KMS-11 (cell line): ENCODE data around the gene ATF7IP.

Experiments used
- H2AFZ ChIP-seq: fragments of 200-600 bp; sonication (generic); 2 replicates; pipeline ENCODE4 v1.6.1; 2016; ENCODE audit warnings: antibody characterized with exemption, mixed run types, low read depth
- H3K27ac ChIP-seq: fragments of 200-600 bp; sonication (generic); 2 replicates; pipeline ENCODE4 v1.6.1; 2016; ENCODE audit warnings: mild to moderate bottlenecking, mixed run types
- H3K27me3 ChIP-seq: fragments of 200-600 bp; sonication (generic); 2 replicates; pipeline ENCODE4 v1.6.1; 2017; ENCODE audit warnings: mild to moderate bottlenecking, low read depth, mixed run types, moderate library complexity; ENCODE audit not compliant: insufficient read depth
- H3K36me3 ChIP-seq: fragments of 200-600 bp; sonication (generic); 2 replicates; pipeline ENCODE4 v1.6.1; 2017; ENCODE audit warnings: mild to moderate bottlenecking, mixed run types; ENCODE audit not compliant: insufficient read depth
- H3K4me1 ChIP-seq: fragments of 200-600 bp; sonication (generic); 2 replicates; pipeline ENCODE4 v1.6.1; 2016; ENCODE audit warnings: mild to moderate bottlenecking, low read depth, mixed run types; ENCODE audit not compliant: poor library complexity, severe bottlenecking
- H3K4me2 ChIP-seq: fragments of 200-600 bp; sonication (generic); 2 replicates; pipeline ENCODE4 v1.7.0; 2016; ENCODE audit warnings: mild to moderate bottlenecking, mixed run types
- H3K4me3 ChIP-seq: fragments of 200-600 bp; sonication (generic); IDR thresholded peaks from 2 replicates; pipeline ENCODE4 v1.6.1; 2017; ENCODE audit warnings: low read depth, low read length, mixed read lengths; ENCODE audit not compliant: insufficient read depth
- H3K79me2 ChIP-seq: fragments of 200-600 bp; sonication (generic); 2 replicates; pipeline ENCODE4 v1.6.1; 2016; ENCODE audit warnings: low read depth, mixed run types; ENCODE audit not compliant: insufficient read depth
- H3K9ac ChIP-seq: fragments of 200-600 bp; sonication (generic); 2 replicates; pipeline ENCODE4 v1.6.1; 2016; ENCODE audit warnings: mild to moderate bottlenecking, mixed run types
- H4K20me1 ChIP-seq: fragments of 200-600 bp; sonication (generic); 2 replicates; pipeline ENCODE4 v1.6.1; 2016; ENCODE audit warnings: mild to moderate bottlenecking, mixed run types; ENCODE audit not compliant: insufficient read depth
- CTCF ChIP-seq: fragments of 200-600 bp; sonication (generic); conservative IDR thresholded peaks from 2 replicates; pipeline ENCODE4 v1.6.1; 2017; ENCODE audit warnings: low read depth, mild to moderate bottlenecking, antibody characterized with exemption, low read length, moderate library complexity, mixed read lengths

ATF7IP gene

GRCh38 chr12:14393751-14394150 lies 28.3 kb downstream of the ATF7IP start:
- TF ChIP-seq CTCF, result no peak
- Histone ChIP-seq H3K36me3 (peaks cover 4% of the 10 kb centered on the region; the same call in 1 of the 2 replicates), H2AFZ (no peak overlapping the region), H3K4me2 (peak overlapping the region; percentile 76), H3K4me1 (peaks cover 37% of the 10 kb centered on the region), H3K4me3 (no peak overlapping the region), H3K9ac (0 out of 2 replicates have a peak overlapping the region, but pooled peaks have one; percentile 16), H3K27ac (peak overlapping the region; percentile 57), H4K20me1 (no peaks in the 10 kb centered on the region), H3K27me3 (no peaks in the 10 kb centered on the region), H3K79me2 (peaks cover 88% of the 10 kb centered on the region)

DNA sequence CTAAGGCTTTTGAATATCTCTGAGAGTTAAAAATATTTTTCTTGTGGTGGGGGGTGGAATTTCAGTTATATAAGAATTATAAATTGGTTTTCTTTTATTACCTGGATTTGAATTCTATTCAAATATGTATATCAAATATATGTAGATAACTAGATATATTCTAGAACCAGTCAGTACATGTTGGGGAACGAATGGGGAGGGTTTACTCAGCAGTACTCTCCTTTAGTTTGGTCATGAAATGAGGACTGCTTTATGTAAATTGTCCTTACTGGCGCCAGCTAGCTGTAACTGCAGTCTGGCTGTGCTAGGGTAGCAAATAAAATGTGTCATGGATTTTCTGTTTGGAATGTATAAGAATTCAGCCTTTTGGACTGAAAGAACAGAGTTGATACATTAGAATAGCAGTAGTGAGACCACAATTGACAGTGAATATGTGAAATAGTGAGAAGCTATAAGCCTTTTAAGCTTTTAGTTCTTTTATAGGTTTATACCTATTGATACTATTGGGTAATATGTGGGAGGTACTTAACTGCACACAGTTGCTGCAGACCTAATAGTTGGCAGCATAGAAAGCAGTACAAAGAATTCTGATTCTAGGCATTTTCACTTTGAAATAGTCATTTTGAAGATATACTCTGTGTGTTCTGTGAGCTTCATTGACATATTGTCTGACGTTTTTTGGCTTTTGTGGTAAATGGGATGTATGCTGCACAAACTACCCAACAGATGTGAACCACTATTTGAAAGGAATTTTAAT lies 29.0 kb downstream of the ATF7IP start:
- H3K27ac ChIP-seq, result peak overlapping the region; percentile 57
- peaks cover 4% of the 10 kb centered on the region; the same call in 1 of the 2 replicates for H3K36me3 ChIP-seq
- H3K4me3 ChIP-seq, result no peak overlapping the region
- no peaks in the 10 kb centered on the region for H4K20me1 ChIP-seq
- no peak overlapping the region for H2AFZ ChIP-seq
- no peak for TF ChIP-seq CTCF
- 0 out of 2 replicates have a peak overlapping the region, but pooled peaks have one; percentile 16 for H3K9ac ChIP-seq
- H3K4me1 ChIP-seq, result peaks cover 37% of the 10 kb centered on the region
- H3K27me3 ChIP-seq, result no peaks in the 10 kb centered on the region
- H3K79me2 ChIP-seq, result peaks cover 88% of the 10 kb centered on the region
- H3K4me2 ChIP-seq, result peak overlapping the region; percentile 76

DNA sequence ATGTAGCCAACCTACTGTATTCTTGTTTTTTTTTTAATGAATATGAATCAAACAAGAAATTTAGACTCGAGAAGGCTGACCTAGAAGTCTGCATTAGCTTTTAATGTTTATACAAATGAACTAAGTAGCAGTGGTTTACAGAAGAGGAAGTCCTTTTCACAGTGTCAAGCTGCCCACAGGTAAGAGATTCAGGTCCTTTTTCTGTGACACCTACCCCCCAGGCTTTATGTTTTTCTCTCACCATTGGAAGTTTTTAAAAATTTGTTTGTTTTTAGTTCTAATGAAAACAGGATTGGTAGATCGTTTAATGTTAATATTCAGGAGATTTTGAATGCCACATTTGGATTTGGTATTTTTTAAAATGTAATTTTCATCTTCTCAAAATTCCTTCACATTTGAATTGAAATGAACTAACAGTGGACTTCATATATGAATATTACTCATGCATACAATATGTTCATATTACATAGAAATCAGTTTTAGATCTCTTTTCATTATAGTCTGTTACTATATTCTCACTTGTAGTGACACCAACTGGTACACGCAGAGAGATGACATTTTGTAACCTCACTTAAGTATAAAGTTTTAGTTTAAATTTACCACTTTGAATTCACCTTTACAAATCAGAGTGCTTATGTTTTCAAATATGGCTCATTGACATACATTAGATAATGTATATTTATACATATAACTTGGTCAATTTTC lies 29.7 kb downstream of the ATF7IP start:
- Histone ChIP-seq H3K27ac (peak overlapping the region; percentile 57), H3K79me2 (peaks cover 89% of the 10 kb centered on the region), H2AFZ (no peak overlapping the region), H3K4me2 (0 out of 2 replicates have a peak overlapping the region, but pooled peaks have one; percentile 76), H3K36me3 (peaks cover 4% of the 10 kb centered on the region; the same call in 1 of the 2 replicates), H4K20me1 (no peaks in the 10 kb centered on the region), H3K4me1 (peaks cover 39% of the 10 kb centered on the region), H3K9ac (no peak overlapping the region), H3K4me3 (no peak overlapping the region), H3K27me3 (no peaks in the 10 kb centered on the region)
- TF ChIP-seq CTCF, result no peak

- H3K36me3 ChIP-seq, result peaks cover 4% of the 10 kb centered on the region; the same call in 1 of the 2 replicates
- H3K79me2 ChIP-seq, result peaks cover 89% of the 10 kb centered on the region
- no peak overlapping the region for H3K4me2 ChIP-seq
- no peak overlapping the region for H2AFZ ChIP-seq
- H3K27ac ChIP-seq, result no peak overlapping the region
- no peaks in the 10 kb centered on the region for H4K20me1 ChIP-seq
- H3K9ac ChIP-seq, result no peak overlapping the region
- H3K27me3 ChIP-seq, result no peaks in the 10 kb centered on the region
- peaks cover 44% of the 10 kb centered on the region for H3K4me1 ChIP-seq
- TF ChIP-seq CTCF, result no peak
- H3K4me3 ChIP-seq, result no peak overlapping the region
These were observed 30.6 kb downstream of the ATF7IP start for GRCh38 chr12:14396071-14396470.
